HG03196 (cell line): ENCODE results near the gene PDE4A.
A peak's percentile ranks its signal among the peaks of the same experiment; 100 is the strongest.
"Not testable (repeated sequence)": the region's sequence is repeated elsewhere in the genome, so short reads cannot be mapped to it uniquely, and the experiment has no call there.

Experiments used
- ATAC-seq: cut with Tn5 transposase; IDR thresholded peaks from one replicate; pipeline ENCODE4 v1.9.1; 2021; ENCODE audit not compliant: unreplicated experiment

Gene PDE4A

GRCh38 chr19:10424011-10424637, 3.8 kb downstream of the PDE4A start:
- peak; percentile 30 for ATAC-seq

- ATAC-seq, result no peak
These were observed 6.8 kb downstream of the PDE4A start for GRCh38 chr19:10427169-10427568.

GRCh38 chr19:10428996-10429381, 8.7 kb downstream of the PDE4A start:
- ATAC-seq, result no peak

- ATAC-seq, result no peak
These were observed 10.3 kb downstream of the PDE4A start for GRCh38 chr19:10430505-10431253.

GRCh38 chr19:10431254-10431942, 11.1 kb downstream of the PDE4A start:
- ATAC-seq, result no peak

GRCh38 chr19:10431943-10432735, 11.8 kb downstream of the PDE4A start:
- ATAC-seq, result no peak

GRCh38 chr19:10432736-10433130, 12.4 kb downstream of the PDE4A start:
- ATAC-seq, result no peak

GRCh38 chr19:10433131-10433536, 12.8 kb downstream of the PDE4A start:
- ATAC-seq, result no peak

GRCh38 chr19:10439588-10439987, 19.2 kb downstream of the PDE4A start:
- no peak for ATAC-seq

GRCh38 chr19:10442698-10443097, 22.4 kb downstream of the PDE4A start:
- ATAC-seq, result no peak

- ATAC-seq, result no peak
These were observed 28.7 kb downstream of the PDE4A start for GRCh38 chr19:10449037-10449436.

GRCh38 chr19:10450191-10450852, 30.0 kb downstream of the PDE4A start:
- ATAC-seq, result no peak

GRCh38 chr19:10450853-10451609, 30.7 kb downstream of the PDE4A start:
- ATAC-seq, result no peak

- ATAC-seq, result no peak
These were observed 32.6 kb downstream of the PDE4A start for GRCh38 chr19:10452726-10453618.

- no peak for ATAC-seq
These were observed 33.5 kb downstream of the PDE4A start for GRCh38 chr19:10453852-10454251.

- no peak for ATAC-seq
These were observed 33.9 kb downstream of the PDE4A start for GRCh38 chr19:10454267-10454666.

- not testable (repeated sequence) for ATAC-seq
These were observed 38.4 kb downstream of the PDE4A start for GRCh38 chr19:10458733-10459132.

GRCh38 chr19:10460714-10461046, 40.3 kb downstream of the PDE4A start:
- no peak for ATAC-seq
